Stimulated activated CD8-positive, alpha-beta memory T cell treated with anti-CD3 and anti-CD28 coated beads, Interleukin-4, amount 100 ng/mL, for 4 hours (primary cell): ENCODE results near the gene CREB3L2.

Experiments used
- DNase-seq, 2 donors: peaks; one replicate each; pipeline ENCODE4 v3.0.0-alpha.2; 2020; ENCODE audit warnings: low read depth in 2 of 2, low spot score in 1 of 2

CREB3L2 gene

DNA sequence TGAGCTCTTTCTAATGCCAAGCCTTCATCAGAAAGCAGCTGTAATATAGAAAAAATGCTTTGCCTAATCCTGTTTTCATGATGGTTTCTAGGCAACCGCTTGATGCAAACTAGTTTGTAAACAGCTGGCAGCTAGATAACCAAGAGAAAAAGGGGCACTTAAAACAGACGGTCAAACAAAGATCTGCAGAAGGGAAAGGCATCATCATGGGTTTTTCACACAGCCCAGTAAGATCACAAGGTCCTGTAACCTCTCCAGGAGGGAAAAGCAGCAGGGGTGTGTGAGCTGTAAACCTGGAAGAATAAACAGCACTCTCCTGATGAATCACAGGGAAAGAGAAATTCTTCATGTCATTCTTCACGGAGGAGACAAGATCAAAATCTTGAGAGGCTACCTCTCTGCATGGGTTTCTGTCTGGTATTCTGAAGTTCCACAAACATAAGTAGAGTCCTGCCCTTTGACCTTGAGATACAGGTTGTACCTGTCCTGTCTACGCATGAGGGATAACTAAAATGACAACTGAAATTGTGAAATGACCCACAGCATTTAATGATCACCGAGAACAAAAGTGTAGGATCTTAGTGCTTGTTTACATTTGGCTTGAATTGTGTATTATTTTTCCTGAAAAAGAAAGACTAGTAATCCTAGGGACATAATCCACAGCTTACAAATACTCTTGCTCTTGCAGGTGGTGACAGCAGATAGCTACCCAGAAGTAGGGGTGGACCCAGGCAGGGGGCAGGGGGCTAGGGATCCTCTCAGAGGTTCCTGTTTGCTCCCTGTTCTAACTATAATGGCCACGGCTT lies 48.0 kb downstream of the CREB3L2 start:
- no peak for DNase-seq

DNA sequence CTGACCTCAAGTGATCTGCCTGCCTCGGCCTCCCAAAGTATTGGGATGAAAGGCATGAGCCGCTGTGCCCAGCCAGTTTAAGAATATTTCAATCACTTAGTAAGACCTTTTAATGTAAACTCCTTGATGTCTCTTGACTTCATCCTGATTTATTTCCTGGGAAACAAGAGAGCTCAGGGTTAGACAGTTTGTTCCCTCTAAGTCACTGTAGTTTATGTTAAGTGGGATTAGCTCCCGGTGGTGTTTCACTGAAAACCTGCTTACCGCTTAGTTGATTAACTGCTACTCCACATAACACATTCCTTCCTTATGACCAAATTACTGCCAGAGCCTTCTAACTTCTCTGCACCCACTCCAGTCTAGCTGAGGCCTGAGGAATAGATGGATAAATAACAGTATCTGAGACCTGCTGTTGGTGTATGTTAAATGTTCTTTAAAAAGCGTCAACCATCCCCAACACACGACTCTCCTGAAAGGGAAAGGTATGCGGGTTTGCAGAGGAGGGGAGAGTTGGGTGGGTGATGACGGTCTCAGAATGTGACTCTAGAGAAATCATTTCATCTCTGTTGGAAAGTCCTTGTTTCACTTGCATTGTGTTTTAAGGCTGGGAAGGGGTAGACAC lies 48.7 kb downstream of the CREB3L2 start:
- no peak for DNase-seq

DNA sequence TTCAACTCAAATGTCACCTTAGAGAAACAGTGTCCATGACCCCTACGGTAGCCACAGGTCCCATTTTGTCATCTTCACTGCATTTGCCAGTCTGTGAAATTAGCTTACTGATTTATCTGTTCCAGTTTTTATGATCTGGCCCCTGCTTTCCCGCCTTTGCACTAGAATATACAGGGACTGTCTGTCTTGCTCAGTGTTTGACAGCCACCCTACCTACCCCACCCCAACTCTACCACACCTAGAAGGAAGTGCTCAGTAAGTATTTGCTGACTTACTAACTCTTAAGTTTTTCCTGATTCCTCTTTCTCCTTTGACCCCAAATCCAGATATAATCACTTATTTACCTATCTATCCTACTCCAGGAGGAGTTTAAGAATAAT lies 49.5 kb downstream of the CREB3L2 start:
- DNase-seq: no peak

- DNase-seq: no peak
Observed at GRCh38 chr7:137951700-137952425, 50.0 kb downstream of the CREB3L2 start.

GRCh38 chr7:137950967-137951366 lies 50.9 kb downstream of the CREB3L2 start:
- DNase-seq: no peak

DNA sequence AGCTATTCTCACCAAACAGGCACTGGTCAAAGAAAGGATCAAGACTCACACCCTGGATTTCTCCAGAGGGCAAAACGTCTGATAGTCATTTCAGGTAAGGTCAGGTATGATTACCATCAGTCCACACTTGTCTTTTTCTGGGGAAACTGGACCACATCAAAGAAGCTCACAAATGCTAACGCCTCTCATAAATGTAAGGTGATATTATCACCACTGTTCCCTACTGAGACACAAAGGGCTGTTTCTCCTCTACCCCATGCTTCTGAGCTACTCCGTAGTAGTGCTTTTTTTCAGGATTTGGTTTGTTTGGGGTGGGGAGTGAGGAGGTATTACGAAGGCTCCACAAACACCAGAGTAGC lies 51.6 kb downstream of the CREB3L2 start:
- DNase-seq: no peak

GRCh38 chr7:137949416-137950262 lies 52.2 kb downstream of the CREB3L2 start:
- no peak for DNase-seq

DNA sequence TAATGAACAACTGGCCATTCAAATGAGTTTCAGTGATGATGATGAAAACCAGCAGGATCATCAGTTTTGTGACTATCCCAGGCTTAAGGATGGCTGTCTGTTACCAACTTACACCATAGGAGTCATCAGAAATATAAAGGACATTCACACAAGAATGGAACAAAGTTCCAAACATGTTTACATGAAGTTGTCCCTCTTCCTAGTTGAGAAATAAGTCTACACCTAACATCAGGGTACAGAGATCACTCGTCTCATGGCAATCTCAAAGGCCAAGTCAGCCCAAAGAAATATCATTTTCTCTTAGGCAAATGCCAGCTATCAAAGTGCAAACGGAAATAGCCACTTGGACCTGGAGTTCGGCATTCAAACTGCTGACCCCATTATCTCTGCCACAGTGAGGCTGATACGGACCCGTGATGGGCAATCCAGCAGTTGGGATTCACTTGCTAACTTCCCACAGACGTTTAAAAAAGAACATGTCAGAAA lies 53.0 kb downstream of the CREB3L2 start:
- no peak for DNase-seq

DNA sequence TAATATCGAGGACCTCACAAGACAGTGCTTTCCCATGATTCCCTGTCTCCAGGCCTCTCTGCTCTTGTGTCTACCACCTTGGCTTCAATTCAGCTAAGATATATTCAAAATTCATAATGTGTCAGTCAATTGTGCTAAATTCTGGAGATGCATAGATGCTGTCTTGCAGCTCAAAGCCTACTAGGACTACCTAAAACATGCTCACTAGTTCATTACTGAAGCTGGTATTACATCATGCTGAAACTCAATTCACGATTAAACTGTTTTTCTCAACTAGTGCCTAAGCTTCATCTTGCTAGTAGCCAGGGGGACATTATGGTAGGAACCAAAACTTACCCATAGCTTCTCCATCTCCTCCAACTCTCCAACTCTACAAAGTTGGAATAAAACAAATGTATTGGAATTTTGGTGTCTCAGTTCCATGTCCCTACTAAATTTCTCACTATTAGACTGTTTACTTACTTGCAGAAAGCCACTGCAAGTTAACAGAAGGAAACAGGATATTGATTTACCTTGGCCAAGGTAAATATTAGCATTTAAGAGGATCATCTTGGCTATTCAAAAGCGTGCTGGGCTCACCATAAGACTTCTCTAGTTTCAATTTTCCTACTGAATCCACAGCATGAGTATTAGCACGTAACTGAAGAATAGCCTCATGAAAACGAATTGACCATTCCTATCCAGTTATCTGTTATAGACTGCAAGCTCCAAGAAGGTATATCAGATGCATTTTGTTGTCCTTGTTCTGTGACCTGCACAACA lies 53.6 kb downstream of the CREB3L2 start:
- no peak for DNase-seq

- no peak for DNase-seq
Observed at GRCh38 chr7:137947046-137947445, 54.8 kb downstream of the CREB3L2 start.

- DNase-seq: no peak
Observed at GRCh38 chr7:137946011-137946410, 55.9 kb downstream of the CREB3L2 start.

DNA sequence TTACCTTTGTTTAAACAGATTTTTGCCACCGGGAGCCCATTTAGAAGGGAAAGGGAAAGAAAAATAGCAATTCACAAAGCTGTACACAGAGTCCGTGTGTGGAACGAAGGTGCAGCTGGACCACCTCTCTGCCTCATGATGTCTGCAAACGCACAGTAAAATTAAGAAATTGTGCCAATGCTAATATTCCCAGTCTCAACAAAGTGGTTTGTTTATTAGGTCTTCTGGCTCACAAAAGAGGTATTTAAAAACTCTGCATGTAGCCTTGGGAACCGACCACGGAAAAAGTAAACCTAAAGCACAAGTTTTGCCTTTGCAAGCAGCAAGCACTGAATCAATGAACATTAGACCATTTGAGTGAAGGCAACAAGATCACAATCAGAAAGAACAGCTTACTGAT lies 57.7 kb downstream of the CREB3L2 start:
- DNase-seq: no peak

DNA sequence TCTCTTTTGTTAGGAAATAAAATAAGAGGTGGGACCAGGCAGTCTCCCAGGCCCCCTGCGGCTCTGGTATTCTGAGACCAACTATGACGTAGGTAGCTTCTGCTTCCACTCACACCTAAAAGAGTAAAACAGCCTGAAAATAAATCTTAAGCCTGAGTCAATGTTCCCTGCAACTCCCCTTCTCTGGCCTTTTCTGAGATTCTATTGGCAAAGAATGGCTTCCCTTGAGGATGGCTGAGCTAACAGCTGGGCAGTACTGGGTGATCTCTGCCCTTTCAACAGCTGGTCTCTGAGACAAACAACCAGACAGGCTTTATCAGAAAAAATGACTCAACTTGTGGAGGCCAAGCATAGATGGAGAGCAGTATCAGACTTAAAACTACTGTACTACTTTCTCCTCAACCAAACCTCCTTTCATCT lies 58.7 kb downstream of the CREB3L2 start:
- DNase-seq: no peak

DNA sequence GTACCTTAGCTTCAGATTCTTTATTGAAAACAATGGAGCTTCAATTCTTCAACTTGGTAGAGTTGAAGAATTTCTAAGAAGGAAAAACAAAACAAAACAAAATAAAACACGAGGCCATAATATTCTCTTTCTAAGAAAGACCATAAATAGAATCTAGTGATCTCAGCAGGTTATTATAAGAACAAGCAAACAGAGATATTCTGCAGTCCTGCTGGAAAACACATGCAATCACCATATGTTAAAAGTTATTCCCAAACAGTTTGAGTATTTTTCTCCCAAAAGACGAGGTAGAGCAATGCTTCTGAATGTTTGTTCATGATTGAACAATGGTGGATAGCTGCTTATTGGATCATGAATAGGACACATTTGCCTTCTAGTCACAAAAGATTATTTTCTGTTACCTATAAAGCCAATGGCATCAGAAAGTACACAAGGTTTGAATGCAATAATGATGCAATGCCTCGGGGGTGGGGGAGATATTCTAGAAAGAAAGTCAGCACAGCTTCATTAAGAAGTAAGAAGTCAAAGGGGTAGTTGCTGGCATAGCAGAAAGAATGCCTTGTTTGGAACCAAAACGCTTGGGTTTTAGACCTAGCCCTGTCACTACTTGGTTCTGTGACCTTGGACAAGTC lies 59.3 kb downstream of the CREB3L2 start:
- DNase-seq: no peak

GRCh38 chr7:137940656-137941518 lies 61.0 kb downstream of the CREB3L2 start:
- DNase-seq: no peak

- DNase-seq: no peak
Observed at GRCh38 chr7:137940218-137940617, 61.7 kb downstream of the CREB3L2 start.

DNA sequence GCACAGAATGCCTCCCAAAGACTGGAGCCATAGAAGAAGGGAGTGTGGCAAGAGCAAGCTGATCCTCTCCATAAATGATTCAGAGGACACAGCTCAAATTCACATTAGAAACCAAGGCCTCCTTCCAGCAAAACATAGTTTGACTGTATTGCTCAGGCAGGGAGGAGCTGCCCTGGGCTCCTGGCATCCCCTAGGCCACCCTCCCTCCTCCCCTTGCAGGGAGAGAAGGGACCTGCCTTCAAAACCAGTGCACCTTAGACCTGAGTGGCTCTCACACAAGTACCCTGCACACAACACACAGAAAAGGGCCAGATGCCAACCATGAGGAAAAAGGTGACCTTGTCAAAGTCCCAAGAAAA lies 64.7 kb downstream of the CREB3L2 start:
- DNase-seq: no peak

DNA sequence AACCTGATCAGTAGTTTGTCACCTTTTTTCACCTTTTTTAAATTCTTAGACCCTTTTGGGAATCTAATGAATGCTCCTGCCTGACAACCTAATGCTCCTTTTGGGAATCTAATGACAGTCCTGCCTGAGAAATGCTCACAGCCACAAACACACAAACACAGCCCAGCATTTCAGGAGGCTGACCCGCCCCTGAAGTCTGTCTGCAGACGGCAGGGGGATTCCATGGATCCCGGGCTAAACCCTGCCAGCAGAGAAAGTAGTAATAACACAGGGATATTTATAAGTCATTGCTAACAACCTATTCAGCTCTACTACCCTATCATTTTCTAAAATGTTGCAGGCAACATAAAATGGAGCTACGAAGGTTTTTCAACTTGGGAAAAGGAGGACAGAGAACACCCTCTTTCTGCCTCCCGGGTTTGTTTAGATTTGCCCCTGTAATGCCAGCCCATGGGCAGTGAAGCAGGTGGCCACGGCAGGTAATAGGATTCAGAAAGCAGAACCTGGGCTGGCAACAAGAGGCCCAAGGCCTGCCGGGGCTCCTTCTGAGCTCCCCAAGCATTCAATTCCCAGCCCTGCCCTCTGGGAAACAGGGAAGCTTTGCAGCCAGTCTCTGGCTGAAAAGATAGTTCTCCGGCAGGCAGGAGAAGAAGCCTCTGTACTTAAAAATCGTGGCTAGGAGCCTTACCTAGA lies 65.2 kb downstream of the CREB3L2 start:
- DNase-seq: no peak
